Smooth muscle cell (in vitro differentiated cells): ENCODE measurements around the gene HMCES. TPM values are rescaled to one million over a fixed set of nuclear protein-coding genes. Genes with fewer than 3 reads are reported as not detected.

Experiments
- DNase-seq: peaks from one replicate; lab custom pipeline; 2025; ENCODE audit not compliant: unreplicated experiment; lab: John Stamatoyannopoulos, UW
- H2AFZ ChIP-seq: fragments of 200-600 bp; sonication (generic); 2 replicates; pipeline ENCODE4 v1.6.0; 2016; ENCODE audit warnings: antibody characterized with exemption, low read depth, mild to moderate bottlenecking
- H3F3A ChIP-seq: fragments of 200-600 bp; sonication (generic); 2 replicates; pipeline ENCODE4 v1.6.0; 2017; ENCODE audit warnings: antibody characterized with exemption, low read depth
- H3K27ac ChIP-seq: fragments of 200-600 bp; sonication (generic); 2 replicates; pipeline ENCODE4 v1.5.1; 2016; ENCODE audit warnings: low read depth, mild to moderate bottlenecking
- H3K27me3 ChIP-seq: fragments of 200-600 bp; sonication (generic); 2 replicates; pipeline ENCODE4 v1.6.1; 2016; ENCODE audit warnings: low read depth, mild to moderate bottlenecking
- H3K36me3 ChIP-seq: fragments of 200-600 bp; sonication (generic); 2 replicates; pipeline ENCODE4 v1.5.1; 2016; ENCODE audit warnings: low read depth
- H3K4me1 ChIP-seq: fragments of 200-600 bp; sonication (generic); 2 replicates; pipeline ENCODE4 v1.5.1; 2016; ENCODE audit warnings: low read depth
- H3K4me2 ChIP-seq: fragments of 200-600 bp; sonication (generic); 2 replicates; pipeline ENCODE4 v1.6.0; 2016; ENCODE audit warnings: mild to moderate bottlenecking
- H3K4me3 ChIP-seq: fragments of 200-600 bp; sonication (generic); 2 replicates; pipeline ENCODE4 v1.5.1; 2016; ENCODE audit warnings: mild to moderate bottlenecking
- H3K79me2 ChIP-seq: fragments of 200-600 bp; sonication (generic); 2 replicates; pipeline ENCODE4 v1.6.0; 2016; ENCODE audit warnings: low read depth, mild to moderate bottlenecking
- H3K9ac ChIP-seq: fragments of 200-600 bp; sonication (generic); 2 replicates; pipeline ENCODE4 v1.6.0; 2016; ENCODE audit warnings: low read depth
- H3K9me3 ChIP-seq: fragments of 200-600 bp; sonication (generic); replicated peaks from 2 replicates; pipeline ENCODE4 v1.5.1; 2016; ENCODE audit warnings: low read depth
- H4K20me1 ChIP-seq: fragments of 200-600 bp; sonication (generic); 2 replicates; pipeline ENCODE4 v1.6.0; 2016; ENCODE audit warnings: low read depth
- WGBS: methylation state at CpG from one replicate; pipeline ENCODE4 v1.1.7; 2016; ENCODE audit warnings: low lambda C conversion rate; 5-methylcytosine and 5-hydroxymethylcytosine counted together
- polyA plus RNA-seq: library from polyadenylated mRNA; unstranded; fragments of >200 nt; fragmentation: Nextera tagmentation; extraction: Ambion mirVana; gene quantifications from 2 replicates; pipeline ENCODE4 v1.2.1, GENCODE V29; 2016
- total RNA-seq: library from RNA; depleted of rRNA; stranded (reverse); fragments of >200 nt; gene quantifications from 2 replicates; pipeline ENCODE4 v1.2.3, GENCODE V29; 2014
- TF ChIP-seq, protein P1 (sequence below): fragments of 200-600 bp; sonication (generic); IDR thresholded peaks from 2 replicates; pipeline ENCODE4 v1.5.1; 2017; ENCODE audit warnings: borderline replicate concordance, mild to moderate bottlenecking, antibody characterized with exemption; ENCODE audit not compliant: insufficient read depth, poor library complexity, severe bottlenecking

The HMCES gene
- total and polyA plus RNA-seq, 2 experiments from 2014 or later, result 15.2 to 25.0 TPM

GRCh38 chr3:129256270-129256669 lies 22.4 kb upstream of the HMCES start:
- H3K9ac ChIP-seq, result no peak overlapping the region
- TF ChIP-seq, protein P1, sequence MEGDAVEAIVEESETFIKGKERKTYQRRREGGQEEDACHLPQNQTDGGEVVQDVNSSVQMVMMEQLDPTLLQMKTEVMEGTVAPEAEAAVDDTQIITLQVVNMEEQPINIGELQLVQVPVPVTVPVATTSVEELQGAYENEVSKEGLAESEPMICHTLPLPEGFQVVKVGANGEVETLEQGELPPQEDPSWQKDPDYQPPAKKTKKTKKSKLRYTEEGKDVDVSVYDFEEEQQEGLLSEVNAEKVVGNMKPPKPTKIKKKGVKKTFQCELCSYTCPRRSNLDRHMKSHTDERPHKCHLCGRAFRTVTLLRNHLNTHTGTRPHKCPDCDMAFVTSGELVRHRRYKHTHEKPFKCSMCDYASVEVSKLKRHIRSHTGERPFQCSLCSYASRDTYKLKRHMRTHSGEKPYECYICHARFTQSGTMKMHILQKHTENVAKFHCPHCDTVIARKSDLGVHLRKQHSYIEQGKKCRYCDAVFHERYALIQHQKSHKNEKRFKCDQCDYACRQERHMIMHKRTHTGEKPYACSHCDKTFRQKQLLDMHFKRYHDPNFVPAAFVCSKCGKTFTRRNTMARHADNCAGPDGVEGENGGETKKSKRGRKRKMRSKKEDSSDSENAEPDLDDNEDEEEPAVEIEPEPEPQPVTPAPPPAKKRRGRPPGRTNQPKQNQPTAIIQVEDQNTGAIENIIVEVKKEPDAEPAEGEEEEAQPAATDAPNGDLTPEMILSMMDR, result no peak

DNA sequence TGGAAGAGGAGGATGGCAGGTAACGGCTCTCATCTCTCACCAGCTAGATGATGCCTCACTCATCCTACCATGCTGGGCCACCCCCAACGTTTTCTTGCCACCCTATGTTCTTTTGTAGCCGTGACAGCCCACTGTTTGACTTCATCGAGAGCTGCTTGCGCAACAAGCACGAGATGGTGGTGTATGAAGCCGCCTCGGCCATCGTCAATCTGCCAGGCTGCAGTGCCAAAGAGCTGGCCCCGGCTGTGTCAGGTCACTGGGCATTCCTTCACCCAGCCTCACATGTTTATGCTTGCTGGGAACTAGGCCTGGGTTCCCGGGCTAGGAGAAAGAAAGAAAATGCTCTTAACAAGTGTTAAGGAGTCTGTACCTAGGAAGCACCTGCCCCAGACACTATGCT lies 21.1 kb upstream of the HMCES start:
- Histone ChIP-seq H3K79me2 (peaks cover 34% of the 10 kb centered on the region), H3K9me3 (no peaks in the 10 kb centered on the region), H3K4me1 (no peaks in the 10 kb centered on the region), H3K27ac (no peak overlapping the region), H3K36me3 (peaks cover 22% of the 10 kb centered on the region), H3K9ac (no peak overlapping the region), H3K4me3 (no peak overlapping the region), H3K4me2 (no peak overlapping the region), H3K27me3 (no peaks in the 10 kb centered on the region), H3F3A (no peaks in the 10 kb centered on the region), H4K20me1 (peaks cover 99% of the 10 kb centered on the region), H2AFZ (no peak overlapping the region)
- TF ChIP-seq, protein P1, result no peak
- DNase-seq, result no peak
- 96% methylated on average over 11 of the region's 11 CpGs for WGBS

More at GRCh38 chr3:129256270-129256669, 22.4 kb upstream of the HMCES start:
- Histone ChIP-seq H3K9me3 (no peaks in the 10 kb centered on the region), H3K4me2 (no peak overlapping the region), H3K4me3 (no peak overlapping the region), H3K79me2 (peaks cover 34% of the 10 kb centered on the region), H3K4me1 (no peaks in the 10 kb centered on the region), H2AFZ (no peak overlapping the region), H3K27ac (no peak overlapping the region), H3K36me3 (peaks cover 15% of the 10 kb centered on the region), H3K27me3 (no peaks in the 10 kb centered on the region), H4K20me1 (peaks cover 99% of the 10 kb centered on the region), H3F3A (peaks cover 3% of the 10 kb centered on the region)
- 98% methylated on average over 6 of the region's 6 CpGs for WGBS
- DNase-seq, result no peak

DNA sequence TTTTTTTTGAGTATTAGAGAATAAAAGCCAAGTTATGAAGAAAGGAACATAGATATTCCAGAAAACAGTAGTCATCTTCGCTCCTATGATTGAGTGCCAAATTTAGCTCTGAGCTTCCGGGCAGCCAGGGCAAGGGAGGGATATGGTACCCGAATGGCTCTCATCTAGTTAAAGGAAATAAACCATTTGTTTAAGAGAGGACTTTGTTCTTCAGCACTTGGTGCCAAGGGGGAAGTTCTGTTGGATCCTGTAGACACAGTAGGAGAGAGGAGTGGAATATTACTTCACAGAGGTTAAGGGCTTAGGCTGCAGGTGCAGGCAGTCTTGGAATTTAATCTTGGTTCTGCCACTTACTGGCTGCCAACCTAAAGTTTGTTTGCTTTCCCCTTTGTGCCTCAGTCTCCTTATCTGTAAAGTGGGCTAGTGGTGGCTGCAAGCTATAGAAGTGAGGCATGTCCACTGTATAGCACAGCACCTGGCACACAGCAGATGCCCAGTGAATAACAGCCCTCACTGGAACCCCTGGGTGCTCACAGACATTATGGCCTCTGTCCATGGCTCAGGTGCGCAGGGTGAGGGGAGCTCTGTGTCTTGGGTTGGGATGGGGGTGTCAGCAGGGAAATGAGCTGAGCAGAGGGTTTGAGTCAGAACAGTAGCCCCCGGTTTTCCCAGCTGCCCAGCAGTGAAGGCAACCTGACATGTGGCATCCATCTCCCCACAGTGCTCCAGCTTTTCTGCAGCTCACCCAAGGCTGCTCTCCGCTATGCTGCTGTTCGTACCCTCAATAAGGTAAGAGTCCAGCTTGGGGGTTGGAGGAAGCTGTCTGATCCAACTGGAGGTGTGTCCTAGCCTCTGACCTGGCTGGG lies 18.8 kb upstream of the HMCES start:
- peaks cover 30% of the 10 kb centered on the region for H3K79me2 ChIP-seq
- DNase-seq, result no peak
- WGBS, result over 99% methylated on average over 7 of the region's 7 CpGs
- H3K4me2 ChIP-seq, result no peak overlapping the region
- H3K27me3 ChIP-seq, result no peaks in the 10 kb centered on the region
- H3K4me1 ChIP-seq, result no peaks in the 10 kb centered on the region
- no peaks in the 10 kb centered on the region for H3K9me3 ChIP-seq
- H3K27ac ChIP-seq, result no peak overlapping the region
- no peak overlapping the region for H2AFZ ChIP-seq
- no peak overlapping the region for H3K9ac ChIP-seq
- no peaks in the 10 kb centered on the region for H3F3A ChIP-seq
- H4K20me1 ChIP-seq, result peaks cover 99% of the 10 kb centered on the region
- peaks cover 22% of the 10 kb centered on the region for H3K36me3 ChIP-seq
- TF ChIP-seq, protein P1, result no peak
- no peak overlapping the region for H3K4me3 ChIP-seq

GRCh38 chr3:129260606-129261005 lies 18.1 kb upstream of the HMCES start:
- Histone ChIP-seq H3K4me1 (no peaks in the 10 kb centered on the region), H3K9me3 (no peaks in the 10 kb centered on the region), H3K36me3 (peaks cover 22% of the 10 kb centered on the region), H3K9ac (no peak overlapping the region), H3K4me2 (no peak overlapping the region), H3F3A (peaks cover 5% of the 10 kb centered on the region), H2AFZ (no peak overlapping the region), H3K4me3 (no peak overlapping the region), H4K20me1 (peaks cover 99% of the 10 kb centered on the region), H3K27me3 (no peaks in the 10 kb centered on the region), H3K79me2 (peaks cover 23% of the 10 kb centered on the region), H3K27ac (no peak overlapping the region)
- TF ChIP-seq, protein P1, result no peak
- DNase-seq, result no peak
- WGBS, result 96% methylated on average over 11 of the region's 11 CpGs
